Uterus (tissue), 4 donors: Measurements from ENCODE around the gene SMIM1. TPM values are rescaled to one million over a fixed set of nuclear protein-coding genes. Genes with fewer than 3 reads are reported as not detected.

Source experiments
- DNase-seq, 2 donors: peaks; one replicate each; pipeline ENCODE4 v3.0.0-alpha.2; 2019 to 2020
- H3K27ac ChIP-seq, 2 donors: fragments of 200-600 bp; sonication (generic); 1 replicate in 1 of 2; 2 replicates in 1 of 2; pipeline ENCODE4 v1.5.1; 2016 to 2018
- H3K27me3 ChIP-seq, 2 donors: fragments of 200-600 bp; sonication (generic); one replicate each; pipeline ENCODE4 v1.5.1; 2018 to 2019; ENCODE audit warnings: control low read depth in 1 of 2
- H3K36me3 ChIP-seq, 2 donors: fragments of 200-600 bp; sonication (generic); one replicate each; pipeline ENCODE4 v1.5.1; 2019; ENCODE audit warnings: control low read depth in 1 of 2
- H3K4me1 ChIP-seq, 2 donors: fragments of 200-600 bp; sonication (generic); one replicate each; pipeline ENCODE4 v1.5.1; 2018 to 2019; ENCODE audit warnings: control low read depth in 1 of 2
- H3K4me3 ChIP-seq, 2 donors: fragments of 200-600 bp; sonication (generic); 1 replicate in 1 of 2; 2 replicates in 1 of 2; pipeline ENCODE4 v1.5.1; 2018 to 2019; ENCODE audit warnings: mild to moderate bottlenecking in 1 of 2
- H3K9me3 ChIP-seq, 2 donors: fragments of 200-600 bp; sonication (generic); one replicate each; pipeline ENCODE4 v1.5.1; 2019; ENCODE audit warnings: control low read depth in 1 of 2
- CTCF ChIP-seq, 4 experiments: fragments of 200-600 bp in 2 of 4; fragments of 450-650 bp in 2 of 4; sonication (generic) in 2 of 4; IDR thresholded peaks; one replicate each; pipeline ENCODE4 v1.5.1; 2016 to 2019; ENCODE audit warnings: antibody characterized with exemption in 4 of 4, mild to moderate bottlenecking in 2 of 4, moderate library complexity in 1 of 4
- POLR2A ChIP-seq, 2 donors: fragments of 450-650 bp; IDR thresholded peaks; one replicate each; pipeline ENCODE4 v1.6.1; 2016; ENCODE audit warnings: antibody characterized with exemption in 2 of 2, mild to moderate bottlenecking in 1 of 2, moderate library complexity in 1 of 2
- intact Hi-C: fragments of 100-400 bp; cut with DNase I; formaldehyde crosslinking; loops from one replicate; pipeline ENCODE4 v1.15.1; 2023; ENCODE audit warnings: low total_unique reads
- total RNA-seq, 4 donors: library from RNA; depleted of rRNA in 3 of 4; stranded (reverse); fragments of >200 nt in 3 of 4; gene quantifications; one replicate each; pipeline versions ENCODE4 v1.1.0 to v1.2.4, GENCODE V29; 2014 to 2023
- donor health status: DM: yes; HTN: yes; CAD: no.

SMIM1 gene
- total RNA-seq, 4 donors from 2014 or later: 4.4 to 15.4 TPM; not detected in 2

- no peak for TF ChIP-seq CTCF (IDR thresholded peaks at IDR 0.05)
- no peak for TF ChIP-seq POLR2A (IDR thresholded peaks at IDR 0.05)
- Histone ChIP-seq H3K4me1 (peaks cover 0 to 6% of the 10 kb centered on the region in 2 donors), H3K27ac (no peak overlapping the region), H3K27me3 (no peaks in the 10 kb centered on the region), H3K36me3 (no peaks in the 10 kb centered on the region), H3K4me3 (no peak overlapping the region), H3K9me3 (no peaks in the 10 kb centered on the region)
- no peak for DNase-seq
- intact Hi-C loops: no loop called here
These were observed 6.2 kb downstream of the SMIM1 start for GRCh38 chr1:3778590-3779264.

- no peaks in the 10 kb centered on the region for H3K27me3 ChIP-seq
- H3K27ac ChIP-seq: no peak overlapping the region
- no peaks in the 10 kb centered on the region for H3K36me3 ChIP-seq
- intact Hi-C loops: no loop called here
- TF ChIP-seq POLR2A (IDR thresholded peaks at IDR 0.05): no peak
- no peak for TF ChIP-seq CTCF (IDR thresholded peaks at IDR 0.05)
- DNase-seq: no peak
- H3K9me3 ChIP-seq: no peaks in the 10 kb centered on the region
- H3K4me1 ChIP-seq: peaks cover 0 to 6% of the 10 kb centered on the region in 2 donors
- no peak overlapping the region for H3K4me3 ChIP-seq
These were observed 6.8 kb downstream of the SMIM1 start for GRCh38 chr1:3779265-3779911.

GRCh38 chr1:3779912-3780416 is 7.4 kb downstream of the SMIM1 start:
- no peaks in the 10 kb centered on the region for H3K27me3 ChIP-seq
- intact Hi-C loops: no loop called here
- H3K27ac ChIP-seq: no peak overlapping the region
- H3K9me3 ChIP-seq: no peaks in the 10 kb centered on the region
- peaks cover 0 to under 1% of the 10 kb centered on the region in 2 donors for H3K4me1 ChIP-seq
- H3K36me3 ChIP-seq: no peaks in the 10 kb centered on the region
- no peak for DNase-seq
- no peak overlapping the region for H3K4me3 ChIP-seq
- TF ChIP-seq POLR2A (IDR thresholded peaks at IDR 0.05) (no peak), CTCF (IDR thresholded peaks at IDR 0.05) (no peak)

- no peak for TF ChIP-seq CTCF (IDR thresholded peaks at IDR 0.05)
- no peak for TF ChIP-seq POLR2A (IDR thresholded peaks at IDR 0.05)
- intact Hi-C loops: no loop called here
- Histone ChIP-seq H3K9me3 (no peaks in the 10 kb centered on the region), H3K27me3 (no peaks in the 10 kb centered on the region), H3K4me3 (no peak overlapping the region), H3K27ac (no peak overlapping the region), H3K4me1 (no peaks in the 10 kb centered on the region), H3K36me3 (no peaks in the 10 kb centered on the region)
- DNase-seq: no peak
These were observed 8.4 kb downstream of the SMIM1 start for GRCh38 chr1:3780901-3781300.
